ENCODE results near the gene PRND. TPM values are rescaled to one million over a fixed set of nuclear protein-coding genes. Genes with fewer than 3 reads are reported as not detected.
"Not testable (repeated sequence)": the region's sequence is repeated elsewhere in the genome, so short reads cannot be mapped to it uniquely, and the experiment has no call there.

The PRND gene
- total and polyA plus RNA-seq, 4 donors = 0.22 to 12.1 TPM; not detected in 2

- DNase-seq (no peak), ATAC-seq (ENCODE audit: insufficient read depth, low FRiP score) (no peak)
- Histone ChIP-seq H3K27ac (ENCODE audit: low read depth in 1 of 2, low read length in 1 of 2) (no peak overlapping the region), H3K36me3 (ENCODE audit: control insufficient read depth in 4 of 4, insufficient read depth in 4 of 4, low read length in 4 of 4) (no peaks in the 10 kb centered on the region), H3K9ac (ENCODE audit: insufficient read depth in 1 of 2, low read length in 2 of 2) (no peak overlapping the region), H3K27me3 (ENCODE audit: control insufficient read depth in 3 of 3, insufficient read depth in 3 of 3, low read length in 2 of 3) (peaks cover 0 to 6% (median 0%) of the 10 kb centered on the region in 3 donors), H3K9me3 (ENCODE audit: control insufficient read depth in 4 of 4, insufficient read depth in 3 of 4, low read length in 3 of 4) (peaks cover 0 to 7% (median 0%) of the 10 kb centered on the region in 4 donors), H3K4me1 (ENCODE audit: control insufficient read depth in 5 of 5, insufficient read depth in 5 of 5, low read length in 5 of 5) (peaks cover 0 to 1% (median 0%) of the 10 kb centered on the region in 5 donors), H3K4me3 (no peak overlapping the region)
- TF ChIP-seq CTCF (IDR thresholded peaks at IDR 0.05; ENCODE audit: control extremely low read depth, extremely low read depth) = no peak
- 55 to 68% methylated on average over 6 of the region's 6 CpGs for WGBS, 2 donors
These were observed 27.1 kb downstream of the PRND start for GRCh38 chr20:4748847-4749246.

GRCh38 chr20:4749326-4749725 lies 27.6 kb downstream of the PRND start:
- 79 to 86% methylated on average over 4 of the region's 4 CpGs for WGBS, 2 donors
- no peak overlapping the region for H3K9ac ChIP-seq (ENCODE audit: insufficient read depth in 1 of 2, low read length in 2 of 2)
- peaks cover 0 to 1% (median 0%) of the 10 kb centered on the region in 5 donors for H3K4me1 ChIP-seq (ENCODE audit: control insufficient read depth in 5 of 5, insufficient read depth in 5 of 5, low read length in 5 of 5)
- H3K27me3 ChIP-seq (ENCODE audit: control insufficient read depth in 3 of 3, insufficient read depth in 3 of 3, low read length in 2 of 3) = peaks cover 0 to 6% (median 0%) of the 10 kb centered on the region in 3 donors
- no peak overlapping the region for H3K4me3 ChIP-seq
- H3K36me3 ChIP-seq (ENCODE audit: control insufficient read depth in 4 of 4, insufficient read depth in 4 of 4, low read length in 4 of 4) = no peaks in the 10 kb centered on the region
- DNase-seq = no peak
- H3K9me3 ChIP-seq (ENCODE audit: control insufficient read depth in 4 of 4, insufficient read depth in 3 of 4, low read length in 3 of 4) = peaks cover 0 to 7% (median 0%) of the 10 kb centered on the region in 4 donors
- ATAC-seq (ENCODE audit: insufficient read depth, low FRiP score) = no peak
- TF ChIP-seq CTCF (IDR thresholded peaks at IDR 0.05; ENCODE audit: control extremely low read depth, extremely low read depth) = no peak
- no peak overlapping the region for H3K27ac ChIP-seq (ENCODE audit: low read depth in 1 of 2, low read length in 1 of 2)

DNA sequence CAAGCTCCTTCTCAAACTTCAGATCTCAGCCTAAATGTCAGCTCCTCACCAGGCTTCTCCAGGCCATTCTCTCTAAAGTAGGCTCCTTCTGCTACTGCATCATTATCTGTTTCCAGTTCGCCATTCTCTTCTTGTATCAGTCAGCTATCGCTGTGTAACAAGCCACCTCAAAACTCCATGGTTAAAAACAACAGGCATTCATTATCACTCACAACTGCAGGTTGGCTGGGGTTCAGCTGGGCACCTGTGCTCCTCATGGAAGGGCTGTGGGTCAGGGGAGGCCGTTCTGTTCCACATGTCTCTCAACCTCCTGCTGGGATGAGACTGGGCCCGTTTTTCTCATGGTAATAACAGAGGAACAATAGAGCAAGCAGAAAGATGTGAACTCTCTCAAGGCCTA lies 28.7 kb downstream of the PRND start:
- WGBS, 2 donors = 54 to 65% methylated on average over 4 of the region's 4 CpGs
- DNase-seq = no peak
- no peak for TF ChIP-seq CTCF (IDR thresholded peaks at IDR 0.05; ENCODE audit: control extremely low read depth, extremely low read depth)
- Histone ChIP-seq H3K36me3 (ENCODE audit: control insufficient read depth in 4 of 4, insufficient read depth in 4 of 4, low read length in 4 of 4) (no peaks in the 10 kb centered on the region), H3K4me3 (no peak overlapping the region), H3K4me1 (ENCODE audit: control insufficient read depth in 5 of 5, insufficient read depth in 5 of 5, low read length in 5 of 5) (peaks cover 0 to 1% (median 0%) of the 10 kb centered on the region in 5 donors), H3K9ac (ENCODE audit: insufficient read depth in 1 of 2, low read length in 2 of 2) (no peak overlapping the region), H3K27me3 (ENCODE audit: control insufficient read depth in 3 of 3, insufficient read depth in 3 of 3, low read length in 2 of 3) (peaks cover 0 to 6% (median 0%) of the 10 kb centered on the region in 3 donors), H3K9me3 (ENCODE audit: control insufficient read depth in 4 of 4, insufficient read depth in 3 of 4, low read length in 3 of 4) (peaks cover 0 to 7% (median 0%) of the 10 kb centered on the region in 4 donors), H3K27ac (ENCODE audit: low read depth in 1 of 2, low read length in 1 of 2) (no peak overlapping the region)
- ATAC-seq (ENCODE audit: insufficient read depth, low FRiP score) = no peak

DNA sequence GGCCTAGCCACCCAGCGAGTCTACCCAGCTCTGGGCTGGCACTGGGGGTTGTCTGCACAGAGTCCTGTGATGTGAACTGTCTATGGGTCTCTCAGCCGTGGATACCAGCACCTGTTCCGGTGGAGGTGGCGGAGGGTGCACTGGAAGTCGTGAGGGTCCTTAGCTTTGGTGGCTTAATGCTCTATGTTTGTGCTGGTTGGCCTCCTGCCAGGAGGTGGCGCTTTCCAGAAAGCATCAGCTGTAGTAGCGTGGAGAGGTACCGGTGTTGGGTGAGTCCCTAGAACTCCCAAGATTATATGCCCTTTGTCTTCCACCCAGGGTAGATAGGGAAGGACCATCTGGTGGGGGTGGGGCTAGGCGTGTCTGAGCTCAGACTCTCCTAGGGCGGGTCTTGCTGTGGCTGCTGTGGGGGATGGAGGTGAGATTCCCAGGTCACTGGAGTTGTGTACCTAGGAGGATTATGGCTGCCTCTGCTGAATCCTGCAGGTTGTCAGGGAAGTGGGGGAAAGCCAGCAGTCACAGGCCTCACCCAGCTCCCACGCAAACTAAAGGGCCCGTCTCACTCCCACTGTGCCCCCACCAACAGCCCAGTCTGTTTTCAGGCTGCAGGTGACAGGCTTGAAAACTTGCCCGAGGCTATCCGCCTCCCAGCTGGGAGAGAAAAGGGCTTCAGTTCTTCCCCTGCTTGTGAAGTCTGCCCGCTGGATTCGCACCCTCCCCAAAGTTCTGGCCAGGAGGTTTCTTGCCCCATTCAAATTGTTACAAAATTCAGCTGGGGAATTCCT lies 37.6 kb downstream of the PRND start:
- peaks cover 0 to 12% (median 8%) of the 10 kb centered on the region in 3 donors for H3K27me3 ChIP-seq (ENCODE audit: control insufficient read depth in 3 of 3, insufficient read depth in 3 of 3, low read length in 2 of 3)
- not testable (repeated sequence) for H3K4me1 ChIP-seq (ENCODE audit: control insufficient read depth in 5 of 5, insufficient read depth in 5 of 5, low read length in 5 of 5); H3K9ac ChIP-seq (ENCODE audit: insufficient read depth in 1 of 2, low read length in 2 of 2); ATAC-seq (ENCODE audit: insufficient read depth, low FRiP score); H3K27ac ChIP-seq (ENCODE audit: low read depth in 1 of 2, low read length in 1 of 2); H3K4me3 ChIP-seq; H3K36me3 ChIP-seq (ENCODE audit: control insufficient read depth in 4 of 4, insufficient read depth in 4 of 4, low read length in 4 of 4); H3K9me3 ChIP-seq (ENCODE audit: control insufficient read depth in 4 of 4, insufficient read depth in 3 of 4, low read length in 3 of 4)
- WGBS, 2 donors = 70 to 72% methylated on average over 16 of the region's 16 CpGs
- peak in 1 of 3 donors; percentile 22 for DNase-seq
